GM21737 (cell line): ENCODE results near the gene SGCD.

Source experiments
- ATAC-seq: cut with Tn5 transposase; IDR thresholded peaks from one replicate; pipeline ENCODE4 v1.9.1; 2021; ENCODE audit warnings: mild to moderate bottlenecking, moderate library complexity; ENCODE audit not compliant: unreplicated experiment

The SGCD gene

DNA sequence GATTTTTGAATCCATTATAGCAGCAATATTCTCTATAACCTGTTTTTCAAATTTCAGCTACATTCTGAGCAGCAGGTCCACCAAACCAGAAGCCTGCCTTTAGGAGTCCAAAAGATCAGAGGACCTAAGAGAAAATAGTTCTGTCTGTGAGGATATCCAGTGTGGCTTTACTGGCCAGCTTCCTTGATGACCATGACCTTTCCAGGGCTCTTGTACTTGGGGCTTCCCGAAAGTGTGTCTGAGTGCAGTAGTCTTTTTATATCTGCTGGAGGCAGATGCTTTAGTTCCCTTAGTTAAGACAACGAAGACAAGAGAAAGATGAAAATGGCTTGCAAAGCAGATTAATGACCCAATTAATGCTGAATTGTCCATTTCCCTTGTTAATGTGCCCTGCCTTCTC is 72.4 kb downstream of the SGCD start:
- no peak for ATAC-seq

DNA sequence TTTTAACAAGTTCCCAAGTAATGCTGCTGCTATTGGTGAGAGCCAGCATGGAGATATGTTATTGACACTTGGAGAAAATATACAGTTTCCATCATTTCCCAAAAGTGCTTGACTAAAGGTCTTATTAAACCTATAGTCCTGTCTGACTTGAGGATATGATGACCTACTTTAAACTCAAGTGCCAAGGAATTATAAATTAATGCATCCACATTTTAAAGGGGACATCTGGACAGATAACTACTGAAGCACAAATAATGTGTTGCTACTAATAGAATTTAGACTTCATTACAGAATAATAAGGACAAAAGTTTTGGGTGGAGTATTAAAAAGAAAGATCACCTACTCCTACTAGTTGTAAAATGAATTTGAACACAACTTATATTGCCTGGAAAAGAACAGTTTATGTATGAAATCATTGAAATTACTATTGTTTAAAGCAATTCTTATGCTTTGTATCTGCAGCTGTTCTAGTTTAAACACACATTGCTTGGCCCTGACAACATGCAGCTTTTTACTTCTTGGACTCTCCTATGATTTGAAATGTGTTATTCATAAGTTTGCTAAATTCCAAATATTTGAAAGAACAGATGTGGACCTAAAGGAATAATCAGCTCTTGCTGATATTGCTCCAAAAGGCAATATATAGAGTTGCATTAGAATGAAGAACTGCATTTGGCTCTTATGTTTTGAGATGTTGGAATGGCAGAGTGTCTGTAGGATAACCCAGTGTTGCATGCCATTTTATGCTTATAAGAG is 73.4 kb downstream of the SGCD start:
- no peak for ATAC-seq

DNA sequence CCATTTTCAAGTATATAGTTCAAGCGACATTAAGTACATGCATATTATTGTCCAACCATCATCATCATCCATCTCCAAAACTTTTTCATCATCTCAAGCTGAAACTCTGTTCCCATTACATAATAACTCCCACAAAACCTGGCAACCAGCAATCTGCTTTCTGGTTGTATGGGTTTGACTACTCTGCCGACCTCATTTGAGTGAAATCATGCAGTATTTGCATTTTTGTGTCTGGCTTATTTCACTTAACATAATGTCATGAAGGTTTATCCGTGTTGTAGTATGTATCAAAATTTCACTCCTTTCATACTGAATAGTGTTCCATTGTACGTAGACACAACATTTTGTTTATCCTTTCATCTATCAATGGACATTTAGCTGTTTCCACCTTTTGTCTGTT is 74.8 kb downstream of the SGCD start:
- ATAC-seq, result no peak

DNA sequence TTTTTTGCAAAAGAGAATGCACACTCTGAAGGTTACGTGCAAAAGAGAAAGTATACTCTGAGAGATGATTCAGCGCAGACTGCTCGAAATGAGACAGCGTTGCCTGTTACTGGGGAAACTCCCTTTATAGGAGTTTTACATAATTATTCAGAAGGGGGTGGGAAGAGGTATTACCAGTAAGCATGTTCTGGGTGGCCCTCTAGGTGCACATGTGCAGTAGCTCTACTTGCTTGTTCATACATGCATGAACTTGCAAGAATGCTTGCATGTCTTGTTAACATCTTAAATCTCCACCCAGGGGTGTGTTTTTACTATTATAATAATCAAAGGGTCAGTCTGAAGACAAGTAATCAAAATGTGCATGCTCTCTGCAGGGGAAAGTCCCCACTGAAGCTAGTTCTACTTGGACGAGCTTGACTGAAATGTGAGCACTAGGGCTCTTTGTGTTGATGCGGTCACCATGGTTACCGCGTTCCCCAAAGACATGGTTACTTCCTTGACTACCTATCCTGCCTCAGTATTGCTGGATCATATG is 75.5 kb downstream of the SGCD start:
- ATAC-seq, result peak; percentile 97

DNA sequence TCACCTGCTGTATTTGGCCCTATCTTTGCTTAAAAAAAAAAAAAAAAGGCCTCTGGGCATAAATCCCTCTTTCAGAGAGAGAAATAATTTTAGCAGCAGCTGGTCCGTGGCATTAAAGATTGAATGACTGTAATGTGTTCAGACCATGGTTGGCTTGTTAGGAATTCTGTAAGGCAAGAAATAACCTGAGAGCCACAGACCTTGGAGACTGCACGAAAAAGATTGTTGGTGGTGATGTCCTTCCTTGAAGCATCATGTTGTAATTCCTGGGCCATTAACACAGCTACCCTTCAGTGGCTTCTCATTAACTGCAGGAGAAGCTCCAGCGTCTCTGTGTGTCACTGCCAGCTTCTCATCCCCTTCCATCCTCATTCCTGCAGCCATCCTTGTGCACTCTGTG is 79.0 kb downstream of the SGCD start:
- ATAC-seq, result no peak

DNA sequence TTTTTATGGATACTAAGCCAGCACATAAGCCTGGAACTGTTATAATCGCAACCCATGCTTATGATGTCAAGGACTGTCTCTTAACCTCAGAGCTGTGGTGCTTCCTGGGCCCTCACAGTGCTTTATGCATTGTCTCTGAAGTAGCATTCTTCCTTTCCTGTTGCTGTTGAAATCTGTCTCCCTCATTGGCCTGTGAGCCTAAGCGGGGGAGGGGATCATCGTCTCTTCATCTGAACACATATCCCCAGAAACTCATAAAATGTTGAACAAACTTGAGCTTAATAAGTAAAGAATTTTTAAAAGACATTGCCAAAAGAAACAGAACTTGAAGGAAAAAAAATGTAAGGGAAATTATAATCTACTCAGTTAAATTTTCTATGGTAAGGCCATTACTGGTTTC is 80.3 kb downstream of the SGCD start:
- ATAC-seq, result no peak

DNA sequence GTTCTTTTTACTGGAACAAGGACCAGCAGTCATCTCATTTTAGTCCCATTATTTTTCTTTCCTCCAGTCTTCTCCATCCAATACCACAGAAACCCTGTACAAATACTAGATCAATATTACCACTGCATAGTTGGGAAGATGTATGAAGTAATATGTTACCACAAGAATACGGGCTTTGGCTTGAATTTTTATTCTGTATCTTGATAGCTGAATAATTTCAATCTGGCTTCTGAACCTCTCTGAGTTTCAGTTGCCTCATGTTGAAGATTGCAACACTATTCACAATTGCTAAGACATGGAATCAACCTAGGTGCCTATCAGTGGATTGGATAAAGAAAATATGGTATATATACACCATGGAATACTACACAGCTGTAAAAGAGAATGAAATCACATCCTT is 82.9 kb downstream of the SGCD start:
- no peak for ATAC-seq

DNA sequence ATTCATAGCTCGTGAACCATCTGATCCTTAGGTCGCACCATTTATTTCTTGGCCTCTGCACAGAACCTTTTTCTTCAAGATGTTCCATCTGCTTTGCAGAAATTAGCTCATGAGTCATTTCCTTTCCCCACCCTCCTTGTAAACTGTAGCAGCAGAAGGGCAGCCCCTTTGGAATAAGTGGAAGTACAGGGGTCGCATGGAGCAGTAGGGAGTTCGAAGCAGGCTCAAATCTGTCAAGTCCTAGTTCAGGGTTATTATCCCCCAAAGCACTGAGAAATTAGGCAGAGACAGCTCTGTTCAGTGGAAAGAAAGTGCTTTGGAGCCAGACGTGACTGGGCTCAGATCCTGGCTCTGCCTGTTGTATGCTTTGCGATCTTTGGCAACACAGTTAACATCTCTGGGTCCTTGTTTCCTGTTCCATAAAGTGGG is 84.2 kb downstream of the SGCD start:
- ATAC-seq, result no peak

DNA sequence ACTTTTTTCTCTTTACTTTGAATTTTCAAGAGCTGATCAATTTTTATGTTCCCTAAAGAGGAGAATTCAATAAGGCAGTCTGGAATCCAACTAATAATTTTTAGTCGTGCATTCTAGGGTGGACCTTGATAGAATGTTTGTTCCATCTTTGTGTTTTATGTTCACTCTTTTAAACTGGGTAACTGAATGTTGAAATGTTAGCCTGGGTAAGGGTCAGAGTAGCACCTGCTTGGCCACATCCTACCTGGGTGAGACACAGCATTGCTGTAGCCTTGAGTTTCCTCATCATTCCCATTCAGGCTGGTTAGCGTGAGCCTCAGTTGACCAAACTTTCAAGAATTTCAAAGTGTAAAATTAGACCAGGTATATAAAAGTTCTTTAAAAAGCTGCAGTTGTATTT is 85.0 kb downstream of the SGCD start:
- ATAC-seq, result no peak

DNA sequence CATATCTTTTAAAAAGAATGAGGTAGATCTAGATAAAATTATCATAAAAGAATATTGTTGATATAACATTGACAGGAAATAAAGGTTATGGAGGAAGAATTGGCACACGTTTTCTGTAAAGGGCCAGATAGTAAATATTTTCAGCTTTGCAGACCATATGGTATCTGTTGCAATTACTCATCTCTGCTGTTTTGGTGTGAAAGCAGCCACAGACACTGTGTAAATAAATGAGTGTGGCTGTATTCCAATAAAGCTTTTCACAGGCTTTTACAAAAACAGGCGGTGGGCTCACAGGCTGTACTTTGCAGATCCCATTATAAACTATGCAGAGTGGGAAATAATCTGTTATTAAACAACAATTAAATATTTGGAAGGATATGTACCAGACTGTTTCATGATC is 87.4 kb downstream of the SGCD start:
- ATAC-seq, result no peak

DNA sequence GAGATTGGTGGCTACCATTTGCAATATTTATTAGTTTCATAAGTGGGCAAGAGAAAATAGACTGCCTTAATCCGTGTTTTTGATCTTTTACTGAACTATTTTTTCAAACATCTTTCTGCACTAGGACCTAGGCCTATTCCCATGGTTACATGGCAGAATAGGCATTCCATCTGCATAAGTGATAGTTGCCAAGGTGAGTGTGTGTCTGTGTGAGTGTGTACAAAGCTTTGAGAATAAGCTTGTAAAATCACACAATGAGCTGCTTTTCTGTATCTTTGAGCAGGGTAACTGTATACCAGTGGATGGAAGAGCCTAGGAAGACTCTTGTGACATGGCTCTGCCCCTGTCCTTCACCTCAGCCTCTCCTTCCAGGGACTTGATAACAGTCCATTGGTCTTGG is 92.7 kb downstream of the SGCD start:
- ATAC-seq, result no peak

DNA sequence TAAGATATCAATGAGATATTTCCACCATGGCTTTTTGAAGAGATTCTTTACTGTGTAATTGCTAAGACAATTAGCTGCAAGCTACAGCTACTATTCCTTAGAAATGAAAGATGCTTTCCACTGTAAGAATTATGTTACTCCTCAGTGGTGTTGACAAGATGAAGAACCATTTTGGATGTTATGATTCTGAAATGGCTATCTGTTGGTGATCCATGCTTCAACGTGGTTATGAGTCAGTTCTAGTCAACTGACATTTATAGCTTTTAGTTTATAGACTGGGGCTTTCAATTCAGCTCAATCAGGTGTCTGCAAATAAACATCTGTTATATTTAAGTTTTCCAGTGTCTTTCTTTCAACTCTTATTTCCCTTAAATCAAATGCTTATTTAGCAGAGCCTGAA is 93.7 kb downstream of the SGCD start:
- ATAC-seq, result no peak

DNA sequence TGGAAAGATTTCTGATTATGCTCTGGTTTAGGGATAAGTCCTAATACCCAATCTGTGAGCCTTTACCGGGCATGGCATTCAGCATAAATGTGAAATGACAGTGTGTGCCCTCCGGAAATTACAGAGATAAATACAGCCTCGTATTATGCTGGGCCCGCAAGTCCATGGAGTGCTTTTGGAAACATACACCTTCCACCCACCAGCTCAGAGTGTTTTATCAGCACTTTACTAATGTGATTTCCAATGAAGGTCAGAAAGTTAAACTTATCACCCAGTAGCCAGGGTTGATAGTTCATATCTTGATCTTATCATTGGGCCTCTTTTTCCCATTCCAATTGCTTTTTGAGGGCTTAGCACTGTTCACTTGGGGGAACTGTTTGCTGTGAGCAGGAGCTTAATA is 94.8 kb downstream of the SGCD start:
- no peak for ATAC-seq

DNA sequence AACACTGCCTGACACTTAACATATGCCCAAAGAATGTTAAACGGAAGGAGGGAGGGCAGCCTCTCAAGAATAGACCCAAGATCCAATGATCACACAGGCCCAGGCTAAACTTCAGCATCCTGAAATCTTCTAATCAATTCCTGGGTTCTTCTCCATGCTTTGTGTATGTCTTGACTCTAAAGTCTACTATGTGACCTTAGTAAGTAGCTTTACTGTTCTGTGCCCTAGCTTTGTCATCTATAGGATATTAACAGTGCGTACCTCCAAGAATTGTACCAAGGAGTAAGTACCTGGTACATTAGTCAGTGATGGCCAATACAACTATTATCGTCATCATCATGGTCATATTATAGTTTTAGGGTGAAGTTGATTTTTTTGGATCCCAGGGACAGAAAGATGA is 96.6 kb downstream of the SGCD start:
- ATAC-seq, result no peak

DNA sequence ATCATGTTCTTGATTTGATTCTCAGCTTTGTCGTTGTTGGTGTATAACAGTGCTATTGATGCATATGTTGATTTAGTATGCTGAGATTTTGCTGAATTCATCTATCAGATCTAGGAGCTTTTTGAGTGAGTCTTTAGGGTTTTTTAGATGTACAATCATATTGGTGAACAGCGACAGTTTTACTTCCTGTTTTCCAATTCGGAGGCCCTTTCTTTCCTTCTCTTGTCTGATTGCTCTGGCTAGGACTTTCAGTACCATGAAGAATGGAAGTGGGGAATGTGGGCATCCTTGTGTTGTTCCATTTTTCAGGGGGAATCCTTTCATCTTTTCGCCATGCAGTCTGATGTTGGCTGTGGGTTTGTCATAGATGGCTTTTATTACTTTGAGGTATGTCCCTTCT is 100.4 kb downstream of the SGCD start:
- ATAC-seq, result no peak

DNA sequence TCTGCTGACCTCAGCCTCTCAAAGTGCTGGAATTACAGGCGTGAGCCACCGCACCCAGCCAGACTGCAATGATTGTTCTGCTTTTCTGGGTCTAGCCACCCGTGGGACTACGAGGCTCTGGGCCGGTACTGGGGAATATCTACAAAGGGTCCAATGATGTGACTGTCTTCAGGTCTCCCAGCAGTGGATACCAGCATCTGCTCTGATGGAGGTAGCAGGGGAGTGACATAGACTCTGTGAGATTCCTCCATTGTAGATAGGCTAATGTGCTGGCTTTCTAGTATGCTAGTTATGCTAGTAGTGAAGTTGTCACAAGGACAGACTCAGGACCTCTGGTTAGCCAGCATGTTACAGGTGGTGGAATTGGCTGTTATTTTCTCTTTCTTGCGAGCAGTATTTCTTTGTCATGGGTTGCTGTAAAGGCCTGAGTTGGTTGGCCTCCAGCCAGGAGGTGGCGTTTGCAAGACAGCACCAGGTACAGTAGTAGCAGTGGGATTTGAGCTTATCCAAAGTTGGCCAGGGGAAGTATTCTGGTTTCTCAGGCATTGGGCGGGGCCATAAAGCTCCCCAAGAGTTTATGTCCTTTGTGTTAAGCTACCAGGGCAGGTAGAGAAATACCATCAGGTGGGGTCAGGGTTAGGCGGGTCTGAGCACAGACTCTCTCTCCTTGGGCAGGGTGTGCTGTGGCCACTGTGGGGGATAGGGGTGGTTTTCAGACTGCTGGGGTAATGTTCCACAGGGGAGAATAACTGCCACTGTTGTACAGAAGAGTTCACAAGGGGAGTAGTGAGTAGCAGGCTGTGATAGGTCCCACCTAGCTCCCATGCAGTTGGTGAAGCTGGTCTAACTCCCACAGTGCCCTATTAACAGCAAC is 105.2 kb downstream of the SGCD start:
- ATAC-seq, result no peak

DNA sequence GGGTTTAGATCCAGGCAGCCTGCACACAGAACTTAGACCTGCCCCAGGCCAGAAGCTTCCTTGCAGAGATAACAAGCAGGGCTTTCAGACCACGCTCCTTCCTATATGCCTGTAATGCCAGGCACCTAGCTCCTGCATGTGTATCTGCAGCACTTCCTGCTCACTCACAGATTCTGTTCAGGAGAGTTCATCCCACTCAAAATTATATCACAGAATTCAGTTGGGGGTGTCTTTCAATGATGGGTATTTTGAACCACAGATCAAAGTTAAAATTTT is 105.8 kb downstream of the SGCD start:
- ATAC-seq, result no peak

DNA sequence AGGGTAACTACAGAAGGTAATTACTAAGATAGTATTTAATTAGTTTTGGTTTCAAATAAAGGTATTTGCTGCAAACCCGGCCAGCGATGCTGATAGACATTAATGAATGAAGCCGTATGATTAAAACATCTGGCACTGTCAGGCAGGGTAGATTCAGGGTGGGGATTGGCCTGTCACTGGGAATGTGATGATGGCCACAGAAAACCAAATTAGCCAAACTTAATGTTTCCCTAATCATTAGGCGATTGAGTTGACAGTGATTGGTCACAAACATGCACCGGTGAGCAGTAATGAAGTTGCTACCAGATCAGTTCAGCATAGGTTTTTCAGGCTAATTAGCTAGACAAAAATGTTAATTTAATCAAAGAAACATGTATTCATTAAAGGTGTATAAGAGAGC is 107.5 kb downstream of the SGCD start:
- no peak for ATAC-seq

DNA sequence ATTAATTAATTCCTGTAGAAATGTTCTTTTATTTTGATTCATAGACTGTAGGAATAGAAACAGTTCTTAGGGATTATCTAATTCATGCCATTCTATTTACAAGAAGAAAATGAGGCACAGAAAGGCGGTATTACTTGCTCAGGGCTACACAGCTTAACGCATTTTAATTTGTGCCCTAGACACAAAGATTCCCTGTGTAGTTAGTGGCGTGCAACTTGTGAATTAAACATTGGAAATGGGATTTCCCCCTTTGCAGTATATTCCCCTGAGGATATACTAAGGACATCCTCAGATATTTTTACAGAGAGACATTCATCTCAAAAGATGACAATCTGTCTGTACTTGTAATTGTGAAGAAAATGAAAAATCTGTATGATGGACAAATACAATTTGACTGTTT is 108.1 kb downstream of the SGCD start:
- ATAC-seq, result no peak

DNA sequence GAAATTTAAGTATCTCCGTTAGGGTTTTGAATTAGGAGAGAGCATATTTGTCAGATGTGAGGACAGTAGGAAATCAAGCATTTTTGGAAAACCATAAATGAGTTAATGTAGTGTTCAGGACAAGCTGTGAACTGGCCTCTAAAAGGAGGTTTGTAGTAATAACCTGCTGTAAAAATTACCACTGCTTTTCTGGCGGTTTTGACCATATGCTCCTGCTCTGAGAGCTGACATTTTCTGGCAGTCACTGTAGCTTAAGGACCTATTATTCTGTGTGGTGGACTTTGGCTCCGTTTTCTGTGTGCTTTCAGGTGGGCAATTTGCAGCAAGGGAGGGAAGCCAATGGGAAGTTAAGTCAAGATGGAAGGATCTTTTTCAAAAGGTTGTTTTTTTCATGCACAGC is 111.1 kb downstream of the SGCD start:
- ATAC-seq, result no peak

DNA sequence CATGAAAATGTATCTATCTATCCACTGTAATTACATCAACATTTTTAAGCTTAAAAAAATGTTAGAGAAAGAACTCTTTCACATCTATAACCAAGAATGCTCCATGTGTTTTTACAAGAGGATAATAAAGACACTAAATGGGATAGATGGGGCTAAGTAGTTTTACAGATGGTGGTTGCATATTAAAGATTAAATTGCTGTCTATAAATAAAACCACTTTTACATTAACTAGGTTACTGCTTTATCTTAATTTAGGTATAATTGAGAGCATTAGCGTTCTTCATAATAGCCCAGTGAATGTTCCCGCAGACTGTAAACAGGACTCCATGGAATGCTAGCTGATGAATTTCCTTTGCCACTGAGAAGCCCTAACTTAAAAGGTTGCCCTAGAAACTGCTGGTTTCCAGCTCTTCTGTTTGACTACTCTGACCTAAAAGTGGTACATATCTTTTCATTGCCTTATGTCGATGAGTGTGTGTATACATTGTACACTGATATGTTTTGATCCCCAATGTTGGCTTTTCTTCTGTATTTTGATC is 117.9 kb downstream of the SGCD start:
- ATAC-seq, result no peak

DNA sequence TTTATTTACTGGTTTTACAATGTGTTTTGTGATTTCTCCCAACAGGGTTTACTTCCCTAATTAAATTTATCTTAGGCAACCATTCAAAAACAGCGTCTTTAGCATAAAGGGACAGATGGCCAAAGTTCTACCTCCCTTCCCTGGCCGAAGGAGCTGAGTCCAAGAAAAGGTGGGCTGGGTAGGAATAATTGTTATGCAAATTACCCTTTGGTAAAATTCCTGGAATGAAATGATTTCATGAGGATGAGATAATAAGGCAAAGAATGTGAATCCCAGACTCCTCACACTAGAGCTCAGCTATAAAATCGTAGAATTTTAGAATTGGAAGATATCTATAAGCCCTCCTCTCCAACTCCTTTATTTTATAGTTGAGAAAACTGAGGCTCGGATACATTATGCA is 119.6 kb downstream of the SGCD start:
- ATAC-seq, result no peak
